Tibial artery (tissue), 4 donors: ENCODE results near the gene TRAF3.

Experiments
- DNase-seq, 2 donors: peaks; one replicate each; pipeline ENCODE4 v3.0.0-alpha.2; 2019
- H3K27ac ChIP-seq, 2 donors: fragments of 200-600 bp; sonication (generic) in 1 of 2; 1 replicate in 1 of 2; 2 replicates in 1 of 2; pipeline ENCODE4 v1.5.1; 2018 to 2019; ENCODE audit warnings: mild to moderate bottlenecking in 1 of 2
- H3K27me3 ChIP-seq, 2 donors: fragments of 200-600 bp; sonication (generic) in 1 of 2; one replicate each; pipeline versions ENCODE4 v1.5.1 to v1.6.0; 2016 to 2019
- H3K36me3 ChIP-seq, 3 donors: fragments of 200-600 bp; sonication (generic) in 2 of 3; one replicate each; pipeline ENCODE4 v1.5.1; 2016 to 2019; ENCODE audit warnings: mild to moderate bottlenecking in 2 of 3
- H3K4me1 ChIP-seq, 4 donors: fragments of 200-600 bp; sonication (generic) in 2 of 4; 1 replicate in 3 of 4; 2 replicates in 1 of 4; pipeline ENCODE4 v1.5.1; 2016 to 2019
- H3K4me3 ChIP-seq, 2 donors: fragments of 200-600 bp; sonication (generic) in 1 of 2; 1 replicate in 1 of 2; 2 replicates in 1 of 2; pipeline ENCODE4 v1.5.1; 2018 to 2019; ENCODE audit warnings: mild to moderate bottlenecking in 2 of 2
- H3K9me3 ChIP-seq, 3 donors: fragments of 200-600 bp; sonication (generic) in 1 of 3; one replicate each; pipeline ENCODE4 v1.5.1; 2016 to 2019
- CTCF ChIP-seq, 2 experiments: fragments of 200-600 bp in 1 of 2; fragments of 450-650 bp in 1 of 2; IDR thresholded peaks; one replicate each; pipeline ENCODE4 v1.5.1; 2017 to 2019; ENCODE audit warnings: antibody characterized with exemption in 2 of 2, mild to moderate bottlenecking in 1 of 2, moderate library complexity in 1 of 2
- intact Hi-C: fragments of 100-400 bp; cut with DNase I; formaldehyde crosslinking; loops from one replicate; pipeline ENCODE4 v1.15.0; 2023; ENCODE audit warnings: low total_unique reads

The TRAF3 gene

GRCh38 chr14:102930753-102931579 lies 153.7 kb downstream of the TRAF3 start:
- Histone ChIP-seq H3K9me3 (no peaks in the 10 kb centered on the region), H3K4me1 (peaks cover 0 to 31% (median 28%) of the 10 kb centered on the region in 4 donors), H3K27me3 (peaks cover 5 to 46% of the 10 kb centered on the region in 2 donors), H3K27ac (no peak overlapping the region), H3K4me3 (no peak overlapping the region), H3K36me3 (peaks cover 21 to 44% (median 32%) of the 10 kb centered on the region in 3 donors)
- TF ChIP-seq CTCF (IDR thresholded peaks at IDR 0.05): no peak
- intact Hi-C loops: no loop called here
- DNase-seq: no peak

- DNase-seq: no peak
- Histone ChIP-seq H3K4me1 (peaks cover 0 to 31% (median 28%) of the 10 kb centered on the region in 4 donors), H3K4me3 (no peak overlapping the region), H3K27ac (no peak overlapping the region), H3K27me3 (peaks cover 5 to 46% of the 10 kb centered on the region in 2 donors), H3K9me3 (no peaks in the 10 kb centered on the region), H3K36me3 (peaks cover 26 to 51% (median 39%) of the 10 kb centered on the region in 3 donors)
- no peak for TF ChIP-seq CTCF (IDR thresholded peaks at IDR 0.05)
- intact Hi-C loops: no loop called here
Measured at GRCh38 chr14:102931580-102932285, 154.5 kb downstream of the TRAF3 start.

- peaks cover 32 to 61% (median 49%) of the 10 kb centered on the region in 3 donors for H3K36me3 ChIP-seq
- no peaks in the 10 kb centered on the region for H3K9me3 ChIP-seq
- H3K27me3 ChIP-seq: peaks cover 5 to 41% of the 10 kb centered on the region in 2 donors
- DNase-seq: no peak
- no peak overlapping the region for H3K27ac ChIP-seq
- H3K4me3 ChIP-seq: no peak overlapping the region
- intact Hi-C loops: no loop called here
- peaks cover 0 to 31% (median 28%) of the 10 kb centered on the region in 4 donors for H3K4me1 ChIP-seq
- no peak for TF ChIP-seq CTCF (IDR thresholded peaks at IDR 0.05)
Measured at GRCh38 chr14:102932484-102933248, 155.4 kb downstream of the TRAF3 start.

GRCh38 chr14:102933618-102934231 lies 156.5 kb downstream of the TRAF3 start:
- intact Hi-C loops: no loop called here
- no peaks in the 10 kb centered on the region for H3K9me3 ChIP-seq
- DNase-seq: no peak
- peaks cover 0 to 22% (median 19%) of the 10 kb centered on the region in 4 donors for H3K4me1 ChIP-seq
- H3K27ac ChIP-seq: no peak overlapping the region
- peaks cover 42 to 71% (median 57%) of the 10 kb centered on the region in 3 donors for H3K36me3 ChIP-seq
- no peak overlapping the region for H3K4me3 ChIP-seq
- no peak for TF ChIP-seq CTCF (IDR thresholded peaks at IDR 0.05)
- H3K27me3 ChIP-seq: peaks cover 5 to 30% of the 10 kb centered on the region in 2 donors

GRCh38 chr14:102935756-102936155 lies 158.5 kb downstream of the TRAF3 start:
- Histone ChIP-seq H3K9me3 (no peaks in the 10 kb centered on the region), H3K27ac (no peak overlapping the region), H3K4me1 (peaks cover 0 to 2% (median under 1%) of the 10 kb centered on the region in 4 donors), H3K4me3 (no peak overlapping the region), H3K27me3 (peaks cover 0 to 10% of the 10 kb centered on the region in 2 donors), H3K36me3 (peaks cover 58 to 91% (median 75%) of the 10 kb centered on the region in 3 donors)
- intact Hi-C loops: no loop called here
- DNase-seq: no peak
- TF ChIP-seq CTCF (IDR thresholded peaks at IDR 0.05): no peak
